Stomach (tissue), 9 donors: Measurements from ENCODE around the gene PIK3C2B. TPM values are rescaled to one million over a fixed set of nuclear protein-coding genes. Genes with fewer than 3 reads are reported as not detected.

Source experiments
- DNase-seq, 2 donors: peaks; one replicate each; pipeline versions ENCODE4 v3.0.0 to v3.0.0-alpha.2; 2013 to 2019
- H3K27ac ChIP-seq, 5 donors: fragments of 200-600 bp in 4 of 5; sonication (generic) in 4 of 5; one replicate each; pipeline ENCODE4 v1.5.1; 2013 to 2019; ENCODE audit warnings: mild to moderate bottlenecking in 1 of 5, moderate library complexity in 1 of 5
- H3K27me3 ChIP-seq, 3 donors: fragments of 200-600 bp; sonication (generic); one replicate each; pipeline ENCODE4 v1.5.1; 2017 to 2019; ENCODE audit warnings: mixed run types in 1 of 3
- H3K36me3 ChIP-seq, 4 donors: fragments of 200-600 bp; sonication (generic); 1 replicate in 3 of 4; 2 replicates in 1 of 4; pipeline ENCODE4 v1.5.1; 2016 to 2019
- H3K4me1 ChIP-seq, 4 donors: fragments of 200-600 bp; sonication (generic); one replicate each; pipeline ENCODE4 v1.5.1; 2016 to 2019
- H3K4me3 ChIP-seq, 4 donors: fragments of 200-600 bp; sonication (generic) in 3 of 4; one replicate each; pipeline ENCODE4 v1.5.1; 2016 to 2019; ENCODE audit warnings: mild to moderate bottlenecking in 1 of 4
- H3K9me3 ChIP-seq, 4 donors: fragments of 200-600 bp; sonication (generic); one replicate each; pipeline ENCODE4 v1.5.1; 2016 to 2019
- EP300 ChIP-seq: sonication (generic); formaldehyde crosslinking; IDR thresholded peaks from one replicate; pipeline ENCODE4 v1.6.1; 2017; ENCODE audit warnings: antibody characterized with exemption
- POLR2A ChIP-seq, 4 donors: fragments of 450-650 bp; IDR thresholded peaks; one replicate each; pipeline ENCODE4 v1.6.1; 2016; ENCODE audit warnings: antibody characterized with exemption in 4 of 4, control low read depth in 2 of 4, mild to moderate bottlenecking in 1 of 4, moderate library complexity in 1 of 4
- POLR2AphosphoS5 ChIP-seq, 3 donors: sonication (generic); formaldehyde crosslinking; IDR thresholded peaks; one replicate each; pipeline ENCODE4 v1.6.1; 2016; ENCODE audit warnings: antibody characterized with exemption in 3 of 3
- WGBS, 5 donors: extraction: QIAGEN DNeasy Blood & Tissue Kit in 3 of 5; methylation state at CpG; one replicate each; pipeline versions ENCODE4 v1.1.5 to v1.1.7; 2013 to 2018; 5-methylcytosine and 5-hydroxymethylcytosine counted together
- intact Hi-C: fragments of 100-400 bp; cut with DNase I; formaldehyde crosslinking; loops from one replicate; pipeline ENCODE4 v1.15.1; 2023; ENCODE audit warnings: low total_unique reads
- polyA plus RNA-seq, 3 donors: library from polyadenylated mRNA; stranded (reverse); fragments of 200-250 nt; gene quantifications; one replicate each; pipeline ENCODE4 v1.2.3, GENCODE V29; 2013
- total RNA-seq, 5 donors: library from RNA; depleted of rRNA; stranded (reverse); fragments of >200 nt; gene quantifications; one replicate each; pipeline versions ENCODE4 v1.1.0 to v1.2.3, GENCODE V29; 2014 to 2016
- TF ChIP-seq, protein P1 (sequence below), 7 experiments: fragments of 450-650 bp in 4 of 7; fragments of 200-600 bp in 3 of 7; sonication (generic) in 3 of 7; IDR thresholded peaks; one replicate each; pipeline ENCODE4 v1.5.1; 2016 to 2019; ENCODE audit warnings: antibody characterized with exemption in 7 of 7, control low read depth in 2 of 7, mild to moderate bottlenecking in 1 of 7
- donor health status: healthy with polysubstance abuse.
- donor health status: Bipolar disorder and iron deficiency.
- donor health status: healthy.

The PIK3C2B gene
- total and polyA plus RNA-seq, 8 donors, result 4.1 to 129 (median 22.8) TPM

GRCh38 chr1:204468766-204469302, 25.8 kb downstream of the PIK3C2B start:
- H3K4me1 ChIP-seq, result peaks cover 30 to 55% (median 37%) of the 10 kb centered on the region in 4 donors
- TF ChIP-seq POLR2AphosphoS5 (IDR thresholded peaks at IDR 0.05) (no peak), EP300 (no peak), POLR2A (IDR thresholded peaks at IDR 0.05) (no peak)
- TF ChIP-seq, protein P1, sequence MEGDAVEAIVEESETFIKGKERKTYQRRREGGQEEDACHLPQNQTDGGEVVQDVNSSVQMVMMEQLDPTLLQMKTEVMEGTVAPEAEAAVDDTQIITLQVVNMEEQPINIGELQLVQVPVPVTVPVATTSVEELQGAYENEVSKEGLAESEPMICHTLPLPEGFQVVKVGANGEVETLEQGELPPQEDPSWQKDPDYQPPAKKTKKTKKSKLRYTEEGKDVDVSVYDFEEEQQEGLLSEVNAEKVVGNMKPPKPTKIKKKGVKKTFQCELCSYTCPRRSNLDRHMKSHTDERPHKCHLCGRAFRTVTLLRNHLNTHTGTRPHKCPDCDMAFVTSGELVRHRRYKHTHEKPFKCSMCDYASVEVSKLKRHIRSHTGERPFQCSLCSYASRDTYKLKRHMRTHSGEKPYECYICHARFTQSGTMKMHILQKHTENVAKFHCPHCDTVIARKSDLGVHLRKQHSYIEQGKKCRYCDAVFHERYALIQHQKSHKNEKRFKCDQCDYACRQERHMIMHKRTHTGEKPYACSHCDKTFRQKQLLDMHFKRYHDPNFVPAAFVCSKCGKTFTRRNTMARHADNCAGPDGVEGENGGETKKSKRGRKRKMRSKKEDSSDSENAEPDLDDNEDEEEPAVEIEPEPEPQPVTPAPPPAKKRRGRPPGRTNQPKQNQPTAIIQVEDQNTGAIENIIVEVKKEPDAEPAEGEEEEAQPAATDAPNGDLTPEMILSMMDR (IDR thresholded peaks at IDR 0.05), result no peak
- intact Hi-C loops, result no loop called here
- no peaks in the 10 kb centered on the region for H3K9me3 ChIP-seq
- peaks cover 9 to 42% (median 30%) of the 10 kb centered on the region in 4 donors for H3K36me3 ChIP-seq
- no peak overlapping the region for H3K4me3 ChIP-seq
- no peak for DNase-seq
- WGBS, 5 donors, result 86 to 91% (median 88%) methylated on average over 18 of the region's 18 CpGs
- H3K27ac ChIP-seq, result peak overlapping the region in 1 of 5 donors; percentile 25
- H3K27me3 ChIP-seq, result no peaks in the 10 kb centered on the region

DNA sequence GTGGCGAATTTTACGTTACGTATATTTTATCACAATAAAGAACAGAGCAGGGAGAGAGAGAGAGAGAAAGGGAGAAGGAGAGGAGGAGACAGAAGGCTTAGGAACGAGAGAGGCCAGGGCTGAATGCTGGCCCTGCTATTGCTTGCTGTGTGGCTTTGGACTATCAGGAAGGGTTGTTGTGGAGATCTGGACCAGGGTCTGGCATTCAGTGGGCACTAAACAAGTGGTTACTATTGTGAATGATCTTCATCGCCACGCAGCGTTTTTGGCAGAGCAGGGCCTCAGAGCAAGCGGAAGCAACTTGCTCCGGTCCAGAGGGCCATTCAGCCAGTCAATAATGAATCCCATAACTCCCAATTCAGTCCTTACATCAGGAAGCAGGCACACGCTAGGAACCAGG, 26.4 kb downstream of the PIK3C2B start:
- Histone ChIP-seq H3K27ac (peak overlapping the region in 1 of 5 donors; percentile 25), H3K36me3 (peaks cover 9 to 48% (median 37%) of the 10 kb centered on the region in 4 donors), H3K4me1 (peaks cover 36 to 56% (median 43%) of the 10 kb centered on the region in 4 donors), H3K27me3 (no peaks in the 10 kb centered on the region), H3K9me3 (no peaks in the 10 kb centered on the region), H3K4me3 (no peak overlapping the region)
- intact Hi-C loops, result no loop called here
- no peak for TF ChIP-seq POLR2AphosphoS5 (IDR thresholded peaks at IDR 0.05)
- DNase-seq, result no peak
- 83 to 93% (median 87%) methylated on average over 8 to 10 of the region's 10 CpGs for WGBS, 5 donors

DNA sequence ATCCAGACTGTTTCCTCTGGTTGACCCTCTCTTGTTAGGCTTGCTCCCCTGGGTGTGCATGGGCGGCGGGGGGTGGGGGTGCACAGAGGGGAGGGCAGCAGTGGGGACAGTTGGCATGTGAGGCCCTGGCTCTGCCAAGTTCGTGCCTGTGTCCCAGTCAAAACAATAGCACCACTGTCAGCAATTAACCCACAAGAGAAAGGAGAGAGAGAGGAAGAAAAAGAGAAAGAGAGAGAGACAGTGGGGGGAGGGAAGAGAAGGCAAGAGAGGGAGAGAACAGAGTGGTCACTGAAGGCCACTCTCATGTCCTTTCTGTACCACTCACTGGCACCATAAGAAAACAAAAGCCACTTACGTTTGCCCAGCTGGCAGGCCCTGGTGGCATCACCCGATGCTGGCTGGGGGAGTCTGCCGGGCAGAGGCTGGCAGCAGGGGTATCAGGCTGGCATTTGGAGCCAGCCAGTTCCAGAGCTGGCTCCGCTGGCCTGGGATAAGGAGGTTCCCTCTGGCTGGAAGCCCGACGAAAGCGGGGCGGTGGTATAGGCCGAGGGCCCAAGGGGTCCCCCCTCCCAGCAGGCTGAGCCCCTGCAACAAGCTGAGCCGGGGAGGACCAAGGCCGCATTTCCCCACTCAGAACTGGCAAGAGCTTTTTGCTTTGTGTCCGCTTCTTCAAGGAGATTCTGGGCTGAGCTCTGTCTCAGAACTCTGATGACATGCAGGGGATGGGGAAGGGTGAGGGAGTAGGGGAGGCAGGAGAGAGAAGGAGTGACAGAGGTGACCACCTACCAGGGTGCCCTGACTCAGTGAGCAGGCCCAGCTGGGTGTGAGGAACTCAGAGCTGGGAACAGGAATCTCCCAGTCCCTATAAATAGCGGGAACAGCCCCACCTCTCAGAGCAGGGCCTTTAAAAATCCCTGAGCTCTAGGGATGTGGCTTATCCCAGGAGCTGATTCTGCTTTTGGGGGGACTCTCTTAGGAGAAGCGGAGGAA, 27.9 kb downstream of the PIK3C2B start:
- Histone ChIP-seq H3K4me3 (no peak overlapping the region), H3K27ac (peak overlapping the region; percentile 51 to 80 (median 71)), H3K9me3 (no peaks in the 10 kb centered on the region), H3K27me3 (no peaks in the 10 kb centered on the region), H3K36me3 (peaks cover 9 to 63% (median 50%) of the 10 kb centered on the region in 4 donors), H3K4me1 (peaks cover 42 to 61% (median 50%) of the 10 kb centered on the region in 4 donors)
- intact Hi-C loops, result no loop called here
- no peak for DNase-seq
- no peak for TF ChIP-seq EP300
- TF ChIP-seq POLR2A (IDR thresholded peaks at IDR 0.05), result no peak
- no peak for TF ChIP-seq POLR2AphosphoS5 (IDR thresholded peaks at IDR 0.05)
- TF ChIP-seq, protein P1 (IDR thresholded peaks at IDR 0.05), result no peak
- 35 to 72% (median 40%) methylated on average over 17 of the region's 17 CpGs for WGBS, 5 donors

DNA sequence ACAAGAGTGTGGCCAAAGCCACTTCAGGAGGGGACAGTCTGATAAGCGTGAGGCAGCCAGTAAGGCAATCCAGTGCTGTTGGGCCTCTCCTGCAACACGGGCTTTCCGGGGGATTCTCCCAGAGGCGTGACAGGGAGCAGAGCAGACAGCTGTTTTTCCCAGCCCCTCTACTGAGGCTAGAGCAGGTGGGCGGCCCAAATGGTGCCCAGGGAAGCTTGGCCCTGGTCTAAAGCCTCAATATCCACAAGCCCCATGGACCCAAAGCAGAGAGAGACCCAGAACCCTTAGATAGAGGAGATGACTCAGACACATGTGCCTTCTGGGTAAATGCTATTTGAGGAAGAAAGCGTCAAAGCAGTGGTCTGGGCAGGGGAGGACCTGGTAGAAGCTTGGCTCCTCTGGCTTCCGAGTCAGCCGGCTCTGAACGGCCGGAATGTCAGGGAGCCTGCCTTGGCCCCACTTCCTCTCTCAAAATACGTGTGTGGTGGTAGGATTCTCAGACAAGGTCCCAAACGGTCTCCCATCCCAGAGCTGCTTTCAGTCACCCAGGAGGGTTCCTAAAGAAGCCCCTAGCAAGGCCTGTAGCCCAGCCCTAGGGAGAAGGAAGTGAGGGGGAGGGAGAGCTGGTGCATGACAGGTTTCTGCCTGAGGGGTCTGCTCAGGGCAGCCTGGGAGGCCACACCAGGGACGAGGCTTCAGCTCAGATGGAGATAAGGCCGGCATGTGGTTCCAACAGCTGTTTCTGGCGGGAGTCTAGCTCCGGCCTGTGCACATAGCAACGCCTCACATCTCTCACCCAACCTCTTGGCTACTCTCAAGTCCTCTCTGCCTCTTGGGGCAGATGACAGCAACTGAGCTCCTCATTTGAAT, 28.8 kb downstream of the PIK3C2B start:
- no peaks in the 10 kb centered on the region for H3K9me3 ChIP-seq
- no peak for DNase-seq
- no peaks in the 10 kb centered on the region for H3K27me3 ChIP-seq
- H3K27ac ChIP-seq, result peak overlapping the region; percentile 41 to 80 (median 71)
- peaks cover 47 to 65% (median 55%) of the 10 kb centered on the region in 4 donors for H3K4me1 ChIP-seq
- H3K4me3 ChIP-seq, result no peak overlapping the region
- intact Hi-C loops, result no loop called here
- TF ChIP-seq POLR2A (IDR thresholded peaks at IDR 0.05) (no peak), POLR2AphosphoS5 (IDR thresholded peaks at IDR 0.05) (no peak)
- TF ChIP-seq, protein P1 (IDR thresholded peaks at IDR 0.05), result no peak
- H3K36me3 ChIP-seq, result peaks cover 9 to 72% (median 56%) of the 10 kb centered on the region in 4 donors
- WGBS, 5 donors, result 53 to 80% (median 69%) methylated on average over 7 to 17 of the region's 17 CpGs
